HepG2 (cell line): Measurements from ENCODE around the gene RTBDN.

ENCODE experiments used
- MIER2 ChIP-seq: IDR thresholded peaks from 2 replicates; pipeline ENCODE4 v1.6.1; 2016; ENCODE audit warnings: missing biosample characterization, missing genetic modification reagents
- THAP9 ChIP-seq: sonication (generic); formaldehyde crosslinking; IDR thresholded peaks from 2 replicates; pipeline ENCODE4; 2020; ENCODE audit warnings: missing genetic modification reagents, mild to moderate bottlenecking, borderline replicate concordance

- TF ChIP-seq THAP9 (CRISPR knock-in tag) (no peak), MIER2 (no peak)
Observed at GRCh38 chr19:12800466-12800770, 34.0 kb downstream of the RTBDN start.
